ENCODE results near the gene PARP9.

The PARP9 gene

GRCh38 chr3:122587572-122587971, 23.5 kb upstream of the PARP9 start:
- Histone ChIP-seq H3F3A (ENCODE audit: insufficient read depth, low read length) (no peaks in the 10 kb centered on the region), H3K4me2 (ENCODE audit: low read depth, low read length) (no peak overlapping the region), H3K36me3 (replicated peaks; ENCODE audit: insufficient read depth, low read length) (no peaks in the 10 kb centered on the region), H4K20me1 (ENCODE audit: insufficient read depth, low read length) (no peaks in the 10 kb centered on the region), H3K9me3 (replicated peaks; ENCODE audit: insufficient read depth, low read length) (no peaks in the 10 kb centered on the region), H3K27ac (ENCODE audit: low read length) (no peak overlapping the region), H3K9ac (ENCODE audit: low read length) (no peak overlapping the region), H3K9me2 (replicated peaks; ENCODE audit: insufficient read depth, low read length) (no peaks in the 10 kb centered on the region), H3K4me1 (ENCODE audit: low read length) (no peaks in the 10 kb centered on the region), H3K4me3 (ENCODE audit: low read length) (no peak overlapping the region), H3K79me2 (ENCODE audit: low read length) (no peaks in the 10 kb centered on the region), H2AFZ (ENCODE audit: low read length) (no peak overlapping the region), H3K27me3 (replicated peaks; ENCODE audit: insufficient read depth, low read length) (no peaks in the 10 kb centered on the region)
- no peak for DNase-seq
- TF ChIP-seq EZH2 (optimal IDR thresholded peaks at IDR 0.05; ENCODE audit: low read depth, low read length): no peak

GRCh38 chr3:122586773-122587485, 22.8 kb upstream of the PARP9 start:
- no peaks in the 10 kb centered on the region for H3K4me1 ChIP-seq (ENCODE audit: low read length)
- no peak overlapping the region for H3K27ac ChIP-seq (ENCODE audit: low read length)
- H3K36me3 ChIP-seq (replicated peaks; ENCODE audit: insufficient read depth, low read length): no peaks in the 10 kb centered on the region
- no peak for DNase-seq
- H4K20me1 ChIP-seq (ENCODE audit: insufficient read depth, low read length): no peaks in the 10 kb centered on the region
- H3K9ac ChIP-seq (ENCODE audit: low read length): no peak overlapping the region
- H3K9me3 ChIP-seq (replicated peaks; ENCODE audit: insufficient read depth, low read length): no peaks in the 10 kb centered on the region; the same call in 1 of the 2 replicates
- no peaks in the 10 kb centered on the region for H3K9me2 ChIP-seq (replicated peaks; ENCODE audit: insufficient read depth, low read length)
- TF ChIP-seq EZH2 (optimal IDR thresholded peaks at IDR 0.05; ENCODE audit: low read depth, low read length): no peak
- no peak for TF ChIP-seq EZH2phosphoT487 (IDR thresholded peaks at IDR 0.05; ENCODE audit: low read length)
- no peak for TF ChIP-seq CTCF (IDR thresholded peaks at IDR 0.05; ENCODE audit: low read length)
- no peaks in the 10 kb centered on the region for H3K79me2 ChIP-seq (ENCODE audit: low read length)
- no peak overlapping the region for H3K4me2 ChIP-seq (ENCODE audit: low read depth, low read length)
- H2AFZ ChIP-seq (ENCODE audit: low read length): no peak overlapping the region
- H3F3A ChIP-seq (ENCODE audit: insufficient read depth, low read length): no peaks in the 10 kb centered on the region
- H3K4me3 ChIP-seq (ENCODE audit: low read length): no peak overlapping the region
- H3K27me3 ChIP-seq (replicated peaks; ENCODE audit: insufficient read depth, low read length): no peaks in the 10 kb centered on the region

- H3K9me2 ChIP-seq (replicated peaks; ENCODE audit: insufficient read depth, low read length): no peaks in the 10 kb centered on the region
- no peaks in the 10 kb centered on the region for H3K4me1 ChIP-seq (ENCODE audit: low read length)
- no peaks in the 10 kb centered on the region for H4K20me1 ChIP-seq (ENCODE audit: insufficient read depth, low read length)
- H3K9ac ChIP-seq (ENCODE audit: low read length): no peak overlapping the region
- no peak overlapping the region for H3K27ac ChIP-seq (ENCODE audit: low read length)
- no peak overlapping the region for H3K4me2 ChIP-seq (ENCODE audit: low read depth, low read length)
- no peaks in the 10 kb centered on the region; the same call in 1 of the 2 replicates for H3K9me3 ChIP-seq (replicated peaks; ENCODE audit: insufficient read depth, low read length)
- H3K27me3 ChIP-seq (replicated peaks; ENCODE audit: insufficient read depth, low read length): no peaks in the 10 kb centered on the region
- DNase-seq: no peak
- no peaks in the 10 kb centered on the region for H3K79me2 ChIP-seq (ENCODE audit: low read length)
- no peak overlapping the region for H2AFZ ChIP-seq (ENCODE audit: low read length)
- H3F3A ChIP-seq (ENCODE audit: insufficient read depth, low read length): no peaks in the 10 kb centered on the region
- H3K4me3 ChIP-seq (ENCODE audit: low read length): no peak overlapping the region
- no peak for TF ChIP-seq EZH2phosphoT487 (IDR thresholded peaks at IDR 0.05; ENCODE audit: low read length)
- no peaks in the 10 kb centered on the region for H3K36me3 ChIP-seq (replicated peaks; ENCODE audit: insufficient read depth, low read length)
Measured at GRCh38 chr3:122586098-122586497, 22.0 kb upstream of the PARP9 start.

- TF ChIP-seq CTCF (IDR thresholded peaks at IDR 0.05; ENCODE audit: low read length): no peak
- TF ChIP-seq EZH2 (optimal IDR thresholded peaks at IDR 0.05; ENCODE audit: low read depth, low read length): no peak
- no peak for TF ChIP-seq EZH2phosphoT487 (IDR thresholded peaks at IDR 0.05; ENCODE audit: low read length)
- DNase-seq: no peak
- Histone ChIP-seq H3K4me3 (ENCODE audit: low read length) (no peak overlapping the region), H3K9ac (ENCODE audit: low read length) (no peak overlapping the region), H4K20me1 (ENCODE audit: insufficient read depth, low read length) (no peaks in the 10 kb centered on the region), H3K9me2 (replicated peaks; ENCODE audit: insufficient read depth, low read length) (no peaks in the 10 kb centered on the region), H3K36me3 (replicated peaks; ENCODE audit: insufficient read depth, low read length) (no peaks in the 10 kb centered on the region), H3K27ac (ENCODE audit: low read length) (no peak overlapping the region), H3K4me1 (ENCODE audit: low read length) (no peaks in the 10 kb centered on the region), H3K9me3 (replicated peaks; ENCODE audit: insufficient read depth, low read length) (no peaks in the 10 kb centered on the region; the same call in 1 of the 2 replicates), H3K79me2 (ENCODE audit: low read length) (no peaks in the 10 kb centered on the region), H3F3A (ENCODE audit: insufficient read depth, low read length) (no peaks in the 10 kb centered on the region), H3K27me3 (replicated peaks; ENCODE audit: insufficient read depth, low read length) (no peaks in the 10 kb centered on the region), H3K4me2 (ENCODE audit: low read depth, low read length) (no peak overlapping the region), H2AFZ (ENCODE audit: low read length) (no peak overlapping the region)
Measured at GRCh38 chr3:122582390-122582789, 18.3 kb upstream of the PARP9 start.

Data from MM.1S (cell line).